DMS79 (cell line): Measurements from ENCODE around the gene DCAKD.
"Not testable (repeated sequence)": the region's sequence is repeated elsewhere in the genome, so short reads cannot be mapped to it uniquely, and the experiment has no call there.

ENCODE experiments used
- DNase-seq: peaks from one replicate; lab custom pipeline; 2025; lab: John Stamatoyannopoulos, UW

DCAKD gene

GRCh38 chr17:45063198-45063597 lies 11.8 kb upstream of the DCAKD start:
- no peak for DNase-seq

- DNase-seq, result no peak
These were observed 10.3 kb upstream of the DCAKD start for GRCh38 chr17:45061606-45062205.

GRCh38 chr17:45060797-45061605 lies 9.6 kb upstream of the DCAKD start, which contains the start of gene NMT1:
TSS of gene NMT1 (plus strand) at chr17:45061317. CDS start at chr17:45061330, 13 bp downstream.
- DNase-seq, result peak; percentile 99

GRCh38 chr17:45060382-45060796 lies 9.0 kb upstream of the DCAKD start:
- DNase-seq, result no peak

GRCh38 chr17:45052052-45052772 lies 780 bp upstream of the DCAKD start:
- DNase-seq, result peak; percentile 19

- DNase-seq, result not testable (repeated sequence)
These were observed 254 bp upstream of the DCAKD start for GRCh38 chr17:45051720-45052051.

GRCh38 chr17:45050481-45051059 lies 862 bp downstream of the DCAKD start:
- DNase-seq, result peak; percentile 37

GRCh38 chr17:45048795-45049563 lies 2.5 kb downstream of the DCAKD start:
- DNase-seq, result no peak

- peak; percentile 91 for DNase-seq
These were observed 4.8 kb downstream of the DCAKD start for GRCh38 chr17:45046537-45047125.

GRCh38 chr17:45043813-45044540 lies 7.5 kb downstream of the DCAKD start:
- DNase-seq, result no peak

GRCh38 chr17:45042346-45043120 lies 8.9 kb downstream of the DCAKD start:
- DNase-seq, result peak; percentile 44

- no peak for DNase-seq
These were observed 11.0 kb downstream of the DCAKD start for GRCh38 chr17:45040459-45040858.

- no peak for DNase-seq
These were observed 12.5 kb downstream of the DCAKD start for GRCh38 chr17:45038728-45039634.

GRCh38 chr17:45036691-45037090 lies 14.7 kb downstream of the DCAKD start:
- no peak for DNase-seq

- no peak for DNase-seq
These were observed 15.6 kb downstream of the DCAKD start for GRCh38 chr17:45035848-45036247.

- no peak for DNase-seq
These were observed 16.8 kb downstream of the DCAKD start for GRCh38 chr17:45034599-45034998.

- DNase-seq, result no peak
These were observed 19.3 kb downstream of the DCAKD start for GRCh38 chr17:45032174-45032541.

- DNase-seq, result no peak
These were observed 19.9 kb downstream of the DCAKD start for GRCh38 chr17:45031231-45032173.
